ENCODE measurements around the gene EEF1AKMT1.
"Not testable (repeated sequence)": the region's sequence is repeated elsewhere in the genome, so short reads cannot be mapped to it uniquely, and the experiment has no call there.

The EEF1AKMT1 gene

DNA sequence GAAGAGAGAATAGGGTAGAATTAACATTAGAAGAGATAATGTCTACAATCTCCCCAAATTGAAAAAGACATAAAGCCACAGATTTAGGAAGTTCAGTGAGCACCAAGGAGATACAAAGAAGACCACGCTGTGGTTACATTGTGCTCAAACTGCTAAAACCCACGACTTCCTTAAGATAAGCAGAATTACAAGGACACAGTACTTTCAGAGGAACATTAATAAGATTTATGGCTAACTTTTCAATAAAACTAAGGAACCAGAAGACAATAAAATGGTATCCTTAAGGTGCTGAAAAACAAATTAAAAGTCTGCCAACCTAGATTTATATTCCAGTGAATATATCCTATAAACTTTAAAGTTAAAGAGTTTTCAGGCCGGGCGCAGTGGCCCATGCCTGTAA lies 77.7 kb downstream of the EEF1AKMT1 start:
- no peak for DNase-seq (ENCODE audit: low spot score)

DNA sequence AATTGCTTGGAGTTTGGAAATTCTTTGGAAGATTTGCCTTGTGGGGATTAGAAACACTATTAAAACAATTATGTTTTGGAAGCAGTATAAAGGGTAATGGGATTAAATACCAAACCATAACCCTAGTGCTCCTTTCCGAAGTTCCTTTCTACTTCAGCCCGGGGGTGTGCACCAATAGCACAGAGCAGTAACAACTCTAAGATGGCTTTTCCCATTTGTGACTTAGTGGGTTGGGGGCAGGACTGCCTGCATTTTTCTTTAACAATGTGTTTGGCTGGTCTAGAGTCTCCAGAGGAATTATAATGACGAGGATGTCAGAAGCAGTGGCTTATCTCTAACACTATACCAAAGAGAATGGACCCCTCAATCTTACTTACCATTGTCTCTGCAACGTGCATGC lies 82.1 kb downstream of the EEF1AKMT1 start:
- DNase-seq (ENCODE audit: low spot score): no peak

DNA sequence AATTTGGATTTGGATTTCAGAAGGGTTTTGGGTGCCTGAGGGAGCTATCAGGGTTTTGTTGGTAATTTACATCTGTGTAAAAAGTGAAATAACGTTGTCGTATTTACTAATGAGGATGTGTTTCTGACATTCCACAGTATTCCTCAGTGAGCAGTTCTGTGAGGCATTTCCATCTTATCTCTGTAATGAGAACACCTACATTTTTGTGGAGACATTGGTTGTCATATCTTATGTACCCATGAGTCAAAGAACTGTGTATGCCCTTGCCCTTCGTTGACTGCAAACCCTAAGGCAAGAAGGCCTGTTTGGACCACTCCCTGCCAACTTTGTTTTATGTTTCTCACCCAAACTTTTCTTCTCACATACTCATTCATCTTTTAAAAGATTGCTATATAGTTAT lies 84.5 kb downstream of the EEF1AKMT1 start:
- DNase-seq (ENCODE audit: low spot score): no peak

DNA sequence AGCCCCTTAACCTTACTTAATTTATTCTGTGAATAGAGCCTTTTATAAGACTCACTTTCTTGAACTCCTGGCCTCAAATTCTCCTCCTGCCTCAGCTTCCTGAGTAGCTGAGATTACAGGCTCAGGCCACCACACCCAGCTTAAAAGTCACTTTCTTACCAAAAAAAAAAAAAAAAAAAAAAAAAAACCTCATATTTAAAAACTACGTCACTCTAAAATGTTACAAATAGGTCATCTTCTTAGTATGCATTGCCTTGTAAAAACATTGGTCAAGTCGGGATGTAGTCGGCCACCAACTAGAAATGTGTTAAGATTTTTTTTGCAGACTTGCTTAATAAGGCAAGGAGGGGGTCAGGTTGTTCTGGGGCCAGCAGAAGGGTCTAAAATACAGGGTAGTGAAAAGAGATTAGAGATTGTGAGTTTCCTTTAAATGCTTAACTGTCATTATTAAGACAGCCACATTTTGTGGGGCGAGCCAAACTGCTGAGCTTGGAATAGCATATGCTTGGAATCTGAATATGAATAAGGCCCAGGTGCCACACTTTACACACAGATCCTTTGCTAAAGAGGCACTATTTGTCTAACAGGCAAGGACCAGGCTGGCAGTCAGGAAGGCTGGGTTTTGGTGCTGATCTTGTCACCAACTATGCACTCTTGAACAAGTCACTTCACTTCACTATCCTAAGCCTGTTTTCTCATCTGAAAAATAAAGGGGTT lies 86.7 kb downstream of the EEF1AKMT1 start:
- no peak for DNase-seq (ENCODE audit: low spot score)

DNA sequence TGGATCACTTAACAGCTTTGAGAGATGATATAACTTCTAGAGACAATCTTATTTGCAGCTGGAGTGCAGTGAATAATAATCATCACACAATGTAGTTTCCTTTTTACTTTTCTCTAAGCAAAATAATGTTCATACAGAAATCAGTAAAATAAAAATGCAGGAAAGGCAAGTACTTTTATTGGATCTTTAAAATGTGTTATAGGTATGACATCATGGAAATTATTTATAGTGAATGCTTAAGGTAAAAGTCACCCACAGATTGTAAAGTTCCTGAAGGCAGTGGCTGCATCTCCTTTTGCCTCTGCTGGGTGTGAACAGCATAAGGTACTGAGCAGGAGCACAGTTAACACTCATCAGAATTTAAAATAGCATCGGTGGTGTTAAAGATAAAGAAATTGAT lies 87.6 kb downstream of the EEF1AKMT1 start:
- no peak for DNase-seq (ENCODE audit: low spot score)

DNA sequence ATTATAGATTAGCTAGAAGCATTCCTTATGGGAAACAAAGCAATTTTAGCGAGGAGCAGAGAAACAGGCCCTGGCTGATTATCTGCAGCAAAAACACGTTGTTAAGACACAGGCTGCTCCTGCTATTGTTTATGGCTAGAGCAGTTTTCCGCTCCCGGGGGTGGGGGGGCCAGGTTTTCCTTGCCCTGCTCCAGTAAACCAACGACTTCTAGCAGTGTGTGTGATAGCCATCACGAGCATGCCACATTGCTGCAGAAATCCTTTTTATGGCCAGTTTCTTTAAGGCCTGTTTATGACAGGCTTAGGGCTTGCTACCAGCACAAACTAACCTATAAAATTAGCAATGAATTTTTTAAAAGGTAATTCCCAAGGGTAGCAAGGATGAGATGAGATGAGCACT lies 88.7 kb downstream of the EEF1AKMT1 start:
- DNase-seq (ENCODE audit: low spot score): no peak

DNA sequence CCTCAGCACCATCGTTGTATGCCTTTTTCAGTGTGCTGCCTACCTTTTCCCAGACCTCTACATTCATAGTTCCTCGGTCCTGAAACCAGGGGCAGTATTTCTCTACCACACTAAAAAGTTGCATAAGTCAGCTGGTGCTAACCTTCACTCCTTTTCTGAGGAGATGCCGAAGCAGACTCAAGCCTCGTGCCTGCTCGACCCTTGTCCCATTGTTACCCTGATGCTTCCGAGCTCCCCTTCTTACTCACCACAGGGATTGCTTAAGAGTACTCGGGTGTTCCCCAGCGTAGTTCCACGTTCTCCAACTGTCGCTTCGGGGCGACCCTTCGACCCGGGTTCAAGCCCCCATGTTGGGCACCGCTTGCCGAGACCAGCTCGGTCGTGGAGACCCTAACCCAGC lies 89.2 kb downstream of the EEF1AKMT1 start:
- no peak for DNase-seq (ENCODE audit: low spot score)

DNA sequence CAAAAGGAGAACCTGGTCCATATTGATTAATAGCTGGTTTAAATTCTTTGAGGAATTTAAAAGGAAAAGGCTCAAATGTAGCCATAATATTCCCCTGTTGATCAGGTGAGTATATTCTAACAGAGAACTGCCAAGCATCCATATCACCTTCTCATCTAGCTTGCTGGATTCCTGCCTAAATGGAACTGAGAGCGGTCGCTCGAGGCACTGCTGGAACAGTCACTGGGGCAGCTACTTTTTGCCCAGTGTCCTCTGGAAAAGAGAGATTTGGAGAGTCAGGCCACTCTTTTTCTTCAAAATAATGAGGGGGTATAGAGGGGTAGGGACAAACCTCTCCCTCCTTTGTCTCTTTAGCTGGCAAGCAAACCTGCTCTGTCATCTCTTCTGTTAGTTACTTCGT lies 89.7 kb downstream of the EEF1AKMT1 start:
- no peak for DNase-seq (ENCODE audit: low spot score)

DNA sequence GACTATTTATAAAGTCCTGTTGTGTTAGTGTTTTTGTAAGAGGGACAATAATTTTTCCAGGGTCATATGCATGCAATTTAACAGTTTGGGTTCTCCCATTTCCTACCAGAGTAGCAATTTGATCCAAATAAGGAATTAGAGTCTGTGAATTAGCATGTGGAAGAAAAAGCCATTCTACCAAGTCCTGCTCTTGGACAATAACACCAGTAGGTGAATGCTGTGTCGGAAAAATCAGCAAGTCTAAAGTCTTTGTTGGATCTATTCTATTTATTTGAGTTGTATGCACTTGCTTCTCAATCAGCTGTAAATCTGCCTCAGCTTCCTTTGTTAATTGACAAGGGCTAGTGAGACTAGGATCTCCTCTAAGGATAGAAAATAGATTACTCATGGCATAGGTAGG lies 91.7 kb downstream of the EEF1AKMT1 start:
- no peak for DNase-seq (ENCODE audit: low spot score)

DNA sequence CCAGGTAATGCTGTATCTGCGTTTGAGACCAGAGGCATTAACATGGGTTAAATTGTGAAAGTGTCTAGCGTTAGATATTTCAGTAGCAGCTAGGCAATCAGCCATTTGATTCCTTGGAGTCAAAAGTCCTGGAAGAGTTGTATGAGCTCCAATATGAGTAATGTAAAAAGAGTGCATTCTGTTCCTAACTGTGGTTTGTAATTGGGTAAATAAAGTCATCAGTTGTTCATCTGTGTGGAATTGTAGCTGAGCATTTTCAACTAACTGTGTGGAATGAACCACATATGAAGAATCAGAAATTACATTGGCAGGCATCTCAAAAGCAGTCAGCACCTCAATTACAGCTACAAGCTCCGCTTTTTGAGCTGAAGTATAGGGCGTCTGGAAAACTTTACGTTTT lies 92.3 kb downstream of the EEF1AKMT1 start:
- not testable (repeated sequence) for DNase-seq (ENCODE audit: low spot score)

DNA sequence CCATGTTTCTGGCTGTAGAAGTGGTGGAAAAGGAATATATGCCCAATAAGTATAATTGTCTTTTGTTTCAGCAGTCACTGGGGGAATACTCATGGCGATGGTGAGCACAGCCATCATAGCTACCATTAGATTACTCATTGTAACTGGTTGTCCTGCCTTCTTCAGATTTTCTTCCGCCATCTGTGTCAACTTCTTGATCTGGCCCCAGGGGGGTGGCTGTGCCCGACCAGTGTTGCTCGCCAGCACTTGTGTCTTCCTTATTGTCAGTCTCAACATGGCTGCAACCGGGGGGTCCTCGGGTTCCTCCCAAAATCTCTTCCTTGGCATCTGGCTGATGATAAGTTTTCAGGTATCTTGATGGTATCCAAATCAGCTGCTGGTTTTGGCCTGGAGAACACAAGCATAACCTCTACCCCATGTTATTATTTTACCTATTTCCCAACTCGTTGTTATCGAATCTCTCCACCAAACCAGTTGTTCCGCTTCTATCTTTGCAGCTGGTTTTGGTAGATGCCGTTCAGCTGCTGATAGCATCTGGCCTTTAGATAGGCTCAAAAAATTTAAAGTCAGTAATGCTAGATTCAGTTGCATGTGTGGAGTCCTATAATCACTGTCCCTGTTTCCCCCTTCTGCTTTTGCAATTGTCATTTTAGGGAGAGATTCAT lies 93.2 kb downstream of the EEF1AKMT1 start:
- no peak for DNase-seq (ENCODE audit: low spot score)

DNA sequence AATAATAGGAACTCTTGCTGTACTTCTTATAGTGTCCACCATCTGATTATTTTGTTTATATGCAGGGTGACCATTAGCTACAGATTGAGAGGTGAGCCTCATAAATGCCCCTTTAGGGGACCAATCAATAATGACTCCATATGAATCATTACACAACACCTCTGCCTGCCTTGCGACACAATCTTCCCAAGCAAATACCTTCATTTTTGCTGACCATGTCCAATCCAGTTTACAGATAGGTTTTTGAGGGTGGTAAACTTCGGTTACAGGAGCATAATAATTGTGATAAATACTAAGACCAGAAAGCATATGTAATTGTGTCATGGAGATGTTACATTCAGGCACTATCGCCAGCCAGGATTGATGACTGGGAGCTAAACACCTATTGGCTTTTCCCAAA lies 93.9 kb downstream of the EEF1AKMT1 start:
- DNase-seq (ENCODE audit: low spot score): no peak
